ENCODE results near the gene RBM48.

The RBM48 gene

DNA sequence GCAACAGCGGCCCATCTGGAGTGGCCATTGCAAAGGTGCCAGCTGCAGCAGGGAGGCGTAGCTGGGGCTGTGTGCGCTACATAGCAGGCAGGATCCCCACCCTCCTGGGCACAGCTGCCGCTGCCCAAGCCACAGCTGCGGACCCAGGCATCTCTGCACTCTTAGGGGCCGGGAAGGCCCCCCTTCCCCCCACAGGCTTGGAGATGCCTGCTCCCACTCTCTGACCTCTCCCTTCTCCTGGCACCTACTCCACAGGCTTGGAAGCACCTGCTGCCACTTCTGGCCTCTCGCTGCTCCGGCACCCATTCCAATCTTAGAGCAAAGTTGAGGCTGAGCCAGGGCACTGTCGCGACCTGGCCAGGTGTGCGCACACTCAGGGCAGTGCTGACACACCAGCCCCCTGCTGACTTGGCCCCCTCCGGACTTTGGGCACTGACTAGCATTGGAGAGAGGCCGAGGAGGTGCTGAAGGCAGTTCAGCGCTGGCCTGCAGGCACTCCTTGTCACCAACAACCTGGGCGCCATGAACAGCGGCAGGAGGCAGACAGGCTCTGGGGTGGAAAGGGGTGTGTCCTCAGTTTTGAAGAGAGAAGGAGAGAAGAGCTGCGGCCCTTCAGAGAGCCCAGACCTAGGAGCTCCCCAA, 18.4 kb downstream of the RBM48 start:
- DNase-seq, result no peak

- no peak for DNase-seq
Observed at GRCh38 chr7:92547579-92547978, 19.0 kb downstream of the RBM48 start.

DNA sequence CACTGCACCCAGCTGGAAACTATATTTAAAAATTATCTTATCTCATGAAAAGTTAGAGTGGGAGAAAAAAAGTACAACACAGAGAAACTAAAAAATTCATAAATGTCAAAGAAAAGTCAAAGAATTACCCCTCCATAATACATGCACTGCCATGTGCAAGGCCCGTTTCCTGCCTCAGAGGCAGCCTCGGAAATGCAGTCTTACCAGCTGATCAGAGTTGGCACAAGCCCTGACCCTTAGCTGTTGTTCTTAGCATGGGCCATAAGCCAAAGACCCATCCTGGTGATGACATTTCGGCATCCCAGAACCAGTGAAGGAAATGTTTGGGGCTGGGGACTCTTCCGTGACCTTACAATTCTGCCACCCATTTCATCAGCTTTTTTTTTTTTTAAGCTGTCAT, 21.6 kb downstream of the RBM48 start:
- DNase-seq, result no peak

DNA sequence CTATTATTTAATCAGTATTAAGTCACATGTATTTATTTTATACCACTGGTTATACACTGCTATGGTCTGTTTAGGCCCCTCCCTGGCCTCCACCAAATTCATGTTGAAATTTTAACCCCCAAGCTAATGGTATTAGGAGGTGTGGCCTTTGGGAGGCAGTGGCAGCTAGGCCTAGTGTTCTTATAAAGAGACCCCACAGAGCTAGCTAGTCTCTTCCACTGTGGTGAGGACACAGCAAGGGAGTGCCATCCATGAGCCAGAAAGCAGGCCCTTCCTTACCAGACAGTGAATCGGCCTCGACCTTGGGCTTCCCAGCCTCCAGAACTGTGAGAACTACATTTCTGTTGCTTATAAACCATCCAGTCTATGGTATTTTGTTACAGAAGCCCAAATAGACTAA, 28.7 kb downstream of the RBM48 start:
- no peak for DNase-seq

DNA sequence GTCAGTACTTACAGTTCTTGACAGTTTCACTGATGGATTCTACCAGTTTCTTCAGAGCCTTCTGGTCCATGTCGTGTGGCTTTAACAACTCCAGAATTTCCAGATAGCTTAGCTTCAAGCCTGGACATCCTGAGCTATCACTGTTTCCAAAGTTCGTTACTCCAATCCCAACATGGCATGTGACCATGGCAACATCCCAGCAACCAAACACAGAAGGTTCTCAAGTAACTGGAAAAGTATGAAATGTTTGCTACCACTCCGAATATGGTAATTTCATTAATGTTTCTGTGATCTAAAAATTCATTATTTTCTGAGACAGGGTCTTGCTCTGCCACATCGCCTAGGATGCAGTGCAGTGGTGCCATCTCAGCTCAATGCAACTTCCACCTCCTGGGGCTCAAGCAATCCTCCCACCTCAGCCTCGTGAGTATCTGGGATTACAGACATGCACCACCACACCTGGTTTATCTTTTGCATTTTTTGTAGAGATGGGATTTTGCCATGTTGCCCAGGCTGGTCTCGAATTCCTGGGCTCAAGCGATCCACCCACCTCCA, 29.3 kb downstream of the RBM48 start:
- no peak for DNase-seq

- DNase-seq, result no peak
Observed at GRCh38 chr7:92560602-92561001, 32.0 kb downstream of the RBM48 start.

DNA sequence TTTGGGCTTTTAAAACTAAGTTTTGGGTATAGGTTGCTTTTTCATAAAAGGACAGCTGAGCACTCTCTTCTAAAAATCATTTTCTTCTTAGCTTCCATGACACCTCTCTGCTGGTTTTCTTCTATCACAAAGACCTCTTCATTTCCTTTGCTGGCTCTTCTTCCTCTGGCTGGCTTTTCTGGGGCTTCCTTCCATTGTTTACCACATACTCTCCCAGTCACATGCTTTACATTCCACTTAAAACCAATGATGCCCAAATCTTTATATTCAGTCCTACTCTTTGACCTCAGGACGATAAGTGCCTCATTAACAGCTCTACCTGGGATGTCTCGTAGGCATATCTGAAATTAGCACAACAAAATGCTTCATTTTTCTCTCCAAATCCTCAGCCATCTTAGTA, 34.8 kb downstream of the RBM48 start:
- DNase-seq, result no peak

DNA sequence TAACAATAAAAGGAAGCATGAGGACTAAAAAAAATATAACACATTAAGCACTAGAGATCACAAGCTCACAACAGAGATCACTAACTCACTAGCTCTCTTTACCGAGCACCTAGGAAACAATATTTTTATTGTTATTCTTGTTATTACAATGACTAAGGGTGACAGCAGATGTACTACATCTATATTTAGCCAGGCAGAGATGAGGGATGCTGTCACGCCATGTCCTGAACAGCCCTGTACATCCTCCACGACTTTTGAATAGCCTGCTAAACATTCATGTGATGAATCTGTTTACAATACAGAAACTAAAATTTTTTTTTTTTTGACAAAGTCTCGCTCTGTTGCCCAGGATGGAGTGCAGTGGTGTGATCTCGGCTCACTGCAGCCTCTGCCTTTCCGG, 38.9 kb downstream of the RBM48 start:
- DNase-seq, result no peak

DNA sequence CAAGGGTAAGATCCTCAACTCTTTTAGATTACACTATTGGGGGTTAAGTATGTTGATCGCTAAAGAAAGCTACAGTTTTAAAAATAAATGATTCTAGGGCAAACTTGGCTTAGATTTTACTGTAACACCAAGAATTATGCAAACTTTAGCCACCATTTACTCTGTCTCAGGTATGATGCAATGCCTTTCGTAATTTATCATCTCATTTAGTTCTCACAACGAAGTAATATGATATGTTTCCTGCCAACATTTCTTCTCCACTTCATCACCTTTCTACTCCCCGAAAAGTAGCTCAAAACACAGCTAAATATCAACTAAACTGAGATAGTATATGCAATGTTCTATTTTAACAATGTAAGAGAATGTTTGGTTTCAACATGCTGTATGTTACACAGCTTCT, 40.5 kb downstream of the RBM48 start:
- no peak for DNase-seq

DNA sequence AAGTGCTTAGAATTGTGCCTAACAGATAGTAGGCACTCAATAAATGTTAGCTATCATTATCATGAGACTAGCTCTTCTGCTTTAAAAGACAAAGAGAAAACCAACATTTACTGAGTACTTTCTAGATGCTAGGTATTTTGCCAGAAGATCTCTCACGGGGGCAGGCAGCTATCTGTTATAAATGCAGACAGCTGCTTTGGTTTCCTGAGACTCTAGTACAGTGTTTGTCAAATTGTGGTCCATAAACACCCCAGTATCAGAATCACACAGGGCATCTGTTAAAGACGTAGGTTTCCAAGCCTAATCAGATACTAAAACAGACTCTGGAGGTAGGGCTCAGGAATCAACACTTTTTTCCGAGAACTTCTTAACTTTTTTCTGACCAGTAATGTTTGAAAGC, 47.7 kb downstream of the RBM48 start:
- DNase-seq, result no peak

- DNase-seq, result no peak
Observed at GRCh38 chr7:92582948-92583347, 54.4 kb downstream of the RBM48 start.

- no peak for DNase-seq
Observed at GRCh38 chr7:92584953-92585352, 56.4 kb downstream of the RBM48 start.

GRCh38 chr7:92586403-92586802, 57.8 kb downstream of the RBM48 start:
- DNase-seq, result no peak

DNA sequence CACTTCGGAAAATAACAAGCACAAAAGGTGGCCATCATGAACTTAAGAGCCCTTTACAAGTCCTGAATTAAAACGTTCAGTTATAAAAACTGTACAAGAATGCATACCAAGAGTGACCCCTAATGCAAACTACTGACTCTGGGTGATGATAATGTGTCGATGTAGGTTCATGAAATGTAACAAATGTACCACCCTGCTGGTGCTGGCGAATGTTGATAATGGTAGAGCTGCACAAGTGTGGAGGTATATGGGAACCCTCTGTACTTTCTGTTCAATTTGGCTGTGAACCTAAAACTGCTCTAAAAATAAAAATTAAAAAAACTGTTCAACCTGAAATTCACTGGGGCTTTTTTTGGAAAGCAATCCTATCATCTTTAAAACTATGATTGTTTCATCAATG, 58.2 kb downstream of the RBM48 start:
- no peak for DNase-seq

Data from activated naive CD4-positive, alpha-beta T cell (primary cell).